A673 (cell line): ENCODE data around the gene MAVS. TPM values are rescaled to one million over a fixed set of nuclear protein-coding genes. Genes with fewer than 3 reads are reported as not detected.

Source experiments
- BruUV-seq: library from RNA; stranded (reverse); fragments of 400-500 nt; replicated peaks from 2 replicates; lab custom pipeline; 2021; lab: Mats Ljungman, UMichigan
- CTCF ChIA-PET: fragments of 300-600 bp; sonication (Branson Sonifier 250); formaldehyde crosslinking; loops from one replicate; lab custom pipeline; 2022; ENCODE audit warnings: antibody characterized with exemption; lab: Charles Lee
- POLR2A ChIA-PET: fragments of 300-600 bp; sonication (Branson Sonifier 250); formaldehyde crosslinking; loops from one replicate; lab custom pipeline; 2022; ENCODE audit warnings: antibody characterized with exemption; ENCODE audit not compliant: low non-redundant PET; lab: Charles Lee
- DNase-seq: peaks from one replicate; pipeline ENCODE4 v3.0.0-alpha.2; 2015; ENCODE audit warnings: low spot score
- H3K27ac ChIP-seq: fragments of 200-600 bp; sonication (generic); 2 replicates; pipeline ENCODE4 v1.5.1; 2016; ENCODE audit warnings: mixed run types, low read depth, mild to moderate bottlenecking, mixed read lengths, antibody characterized with exemption, low read length; ENCODE audit not compliant: poor library complexity, severe bottlenecking
- H3K27me3 ChIP-seq: fragments of 200-600 bp; sonication (generic); replicated peaks from 2 replicates; pipeline ENCODE4 v1.6.1; 2017; ENCODE audit warnings: mixed run types, low read depth, mild to moderate bottlenecking, mixed read lengths, antibody characterized with exemption, low read length; ENCODE audit not compliant: insufficient read depth, poor library complexity
- H3K36me3 ChIP-seq: fragments of 200-600 bp; sonication (generic); 2 replicates; pipeline ENCODE4 v1.6.1; 2016; ENCODE audit warnings: mixed run types, mild to moderate bottlenecking, mixed read lengths, antibody characterized with exemption, low read length; ENCODE audit not compliant: insufficient read depth, poor library complexity, severe bottlenecking
- H3K4me1 ChIP-seq: fragments of 200-600 bp; sonication (generic); 2 replicates; pipeline ENCODE4 v1.6.1; 2017; ENCODE audit warnings: mixed run types, mild to moderate bottlenecking, mixed read lengths, antibody characterized with exemption, low read length; ENCODE audit not compliant: insufficient read depth, poor library complexity, severe bottlenecking
- H3K4me3 ChIP-seq: fragments of 200-600 bp; sonication (generic); 2 replicates; pipeline ENCODE4 v1.5.1; 2016; ENCODE audit warnings: low read depth, mixed run types, mild to moderate bottlenecking, mixed read lengths, low read length; ENCODE audit not compliant: poor library complexity, severe bottlenecking
- H3K9me3 ChIP-seq: fragments of 200-600 bp; sonication (generic); 2 replicates; pipeline ENCODE4 v1.6.1; 2016; ENCODE audit warnings: mixed run types, low read depth, mild to moderate bottlenecking, mixed read lengths, antibody characterized with exemption, low read length; ENCODE audit not compliant: poor library complexity, severe bottlenecking
- CTCF ChIP-seq: fragments of 300-800, 200-600 bp; sonication (generic); conservative IDR thresholded peaks from 2 replicates; pipeline ENCODE4 v1.5.1; 2017; ENCODE audit warnings: low read depth, mild to moderate bottlenecking, antibody characterized with exemption, low read length, moderate library complexity, mixed read lengths
- EZH2 ChIP-seq: fragments of 200-600 bp; sonication (generic); IDR thresholded peaks from 2 replicates; pipeline ENCODE4 v1.6.1; 2017; ENCODE audit warnings: borderline replicate concordance, low read depth, mild to moderate bottlenecking, mixed read lengths, antibody characterized with exemption, low read length; ENCODE audit not compliant: poor library complexity, severe bottlenecking
- intact Hi-C: fragments of 100-400 bp; cut with micrococcal nuclease; formaldehyde crosslinking; loops from one replicate; pipeline ENCODE4 v1.10.0; 2022; ENCODE audit not compliant: unreplicated experiment
- total RNA-seq: library from RNA; stranded (reverse); gene quantifications from 2 replicates; pipeline ENCODE4 v1.2.3, GENCODE V29; 2021

Gene MAVS
- total RNA-seq, 1 experiment from 2014 or later, result 28.2 TPM

- TF ChIP-seq CTCF (no peak), EZH2 (no peak)
- Histone ChIP-seq H3K27me3 (no peaks in the 10 kb centered on the region), H3K27ac (peak overlapping the region; percentile 72), H3K9me3 (no peaks in the 10 kb centered on the region), H3K36me3 (no peaks in the 10 kb centered on the region), H3K4me1 (peaks cover 21% of the 10 kb centered on the region), H3K4me3 (no peak overlapping the region)
- intact Hi-C loops, result no loop called here
- DNase-seq, result no peak
- BruUV-seq, result no TSS peak
- CTCF ChIA-PET, result no interaction called here
- POLR2A ChIA-PET, result no interaction called here
These were observed 32.6 kb upstream of the MAVS start for GRCh38 chr20:3813848-3814581.

- Histone ChIP-seq H3K27me3 (no peaks in the 10 kb centered on the region), H3K27ac (no peak overlapping the region), H3K36me3 (no peaks in the 10 kb centered on the region), H3K9me3 (no peaks in the 10 kb centered on the region), H3K4me1 (peaks cover 27% of the 10 kb centered on the region), H3K4me3 (no peak overlapping the region)
- no peak for DNase-seq
- intact Hi-C loops, result no loop called here
- TF ChIP-seq EZH2 (no peak), CTCF (no peak)
- no TSS peak for BruUV-seq
- ChIA-PET POLR2A (no interaction called here), CTCF (no interaction called here)
These were observed 31.6 kb upstream of the MAVS start for GRCh38 chr20:3814928-3815495.

- ChIA-PET CTCF (no interaction called here), POLR2A (no interaction called here)
- no peak overlapping the region for H3K4me3 ChIP-seq
- no peaks in the 10 kb centered on the region for H3K27me3 ChIP-seq
- TF ChIP-seq CTCF (no peak), EZH2 (no peak)
- H3K4me1 ChIP-seq, result peaks cover 26% of the 10 kb centered on the region
- intact Hi-C loops, result no loop called here
- no peaks in the 10 kb centered on the region for H3K36me3 ChIP-seq
- no peak for DNase-seq
- H3K27ac ChIP-seq, result no peak overlapping the region
- BruUV-seq, result no TSS peak
- H3K9me3 ChIP-seq, result no peaks in the 10 kb centered on the region
These were observed 30.8 kb upstream of the MAVS start for GRCh38 chr20:3815703-3816315.
